GM10266 (cell line): ENCODE data around the gene MCF2L.
"Not testable (repeated sequence)": the region's sequence is repeated elsewhere in the genome, so short reads cannot be mapped to it uniquely, and the experiment has no call there.

Experiments used
- DNase-seq: peaks from one replicate; pipeline ENCODE4 v3.0.0; 2012; ENCODE audit errors: extremely low spot score
- CTCF ChIP-seq: IDR thresholded peaks from 2 replicates; pipeline ENCODE4 v1.5.1; 2012; ENCODE audit warnings: mild to moderate bottlenecking, low read depth; ENCODE audit not compliant: control insufficient read depth, insufficient read depth; ENCODE audit errors: missing control alignments

Gene MCF2L

DNA sequence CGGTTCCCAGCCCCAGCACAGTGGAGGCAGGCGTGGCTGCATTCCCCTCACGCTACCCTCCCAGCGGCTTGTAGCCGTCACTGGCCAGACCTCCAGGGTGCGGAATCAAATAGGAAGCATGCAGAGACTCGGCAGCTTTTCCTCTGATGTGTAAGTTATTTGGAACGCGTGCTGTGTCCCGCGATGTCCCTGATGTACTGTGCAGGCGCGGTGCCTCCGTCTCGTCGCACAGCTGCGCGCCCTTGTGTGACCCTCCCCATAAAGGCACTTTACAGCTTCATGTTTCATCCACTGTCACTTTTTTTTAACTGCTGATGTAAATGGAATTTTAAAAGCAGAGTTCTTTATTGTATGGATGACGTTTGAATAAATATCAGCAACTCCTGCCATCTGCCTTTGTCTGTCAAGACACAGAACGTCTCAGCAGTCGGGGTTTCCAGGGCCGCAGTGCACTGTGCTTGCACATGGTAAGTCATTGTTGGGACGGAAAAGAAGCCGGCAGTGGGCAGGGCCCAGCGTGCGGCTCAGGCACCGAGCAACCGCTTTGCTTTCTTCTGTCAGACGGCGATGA, 129.2 kb downstream of the MCF2L start:
- no peak for DNase-seq
- TF ChIP-seq CTCF: no peak

DNA sequence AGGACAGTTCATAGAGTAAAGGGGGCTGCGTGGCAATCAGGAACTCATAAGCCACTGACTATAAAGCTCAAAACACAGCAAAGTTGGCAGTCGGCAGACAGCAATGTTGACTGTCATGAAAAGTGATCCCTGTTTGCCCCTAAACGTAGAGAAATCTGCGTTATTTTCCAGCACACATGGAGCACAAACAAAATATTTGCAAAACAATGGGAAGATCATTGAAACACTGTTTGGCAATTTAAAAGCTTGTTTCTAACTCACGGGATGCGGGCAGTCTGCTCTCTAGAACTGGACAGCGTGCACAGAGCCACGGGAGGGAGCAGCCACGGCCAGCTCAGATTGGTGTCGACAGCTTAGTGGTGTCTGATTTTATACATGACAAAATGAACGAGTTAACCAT, 130.1 kb downstream of the MCF2L start:
- no peak for TF ChIP-seq CTCF
- no peak for DNase-seq

- DNase-seq: not testable (repeated sequence)
These were observed 133.3 kb downstream of the MCF2L start for GRCh38 chr13:113102302-113102701.

- no peak for DNase-seq
- no peak for TF ChIP-seq CTCF
These were observed 133.7 kb downstream of the MCF2L start for GRCh38 chr13:113102727-113103126.

DNA sequence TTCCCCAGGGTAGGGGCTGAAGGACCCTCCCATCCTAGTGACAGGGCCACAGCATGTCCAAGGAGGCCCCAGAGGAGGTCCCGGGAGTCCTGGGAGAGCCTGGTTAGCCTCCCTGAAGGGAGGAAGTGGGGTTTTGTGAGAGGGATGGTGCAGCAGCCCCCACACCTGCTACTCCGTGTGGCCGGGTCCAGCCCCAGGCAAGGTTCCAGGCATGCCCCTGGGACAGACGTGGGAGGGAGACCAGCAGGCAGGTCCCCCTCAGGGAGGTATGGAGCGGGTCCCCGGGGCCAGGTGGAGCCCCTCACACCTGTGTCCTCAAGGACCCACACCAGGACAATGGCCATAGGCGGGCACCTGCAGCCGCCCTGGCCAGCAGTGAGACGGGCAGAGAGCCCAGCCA, 134.6 kb downstream of the MCF2L start:
- TF ChIP-seq CTCF: no peak
- no peak for DNase-seq

DNA sequence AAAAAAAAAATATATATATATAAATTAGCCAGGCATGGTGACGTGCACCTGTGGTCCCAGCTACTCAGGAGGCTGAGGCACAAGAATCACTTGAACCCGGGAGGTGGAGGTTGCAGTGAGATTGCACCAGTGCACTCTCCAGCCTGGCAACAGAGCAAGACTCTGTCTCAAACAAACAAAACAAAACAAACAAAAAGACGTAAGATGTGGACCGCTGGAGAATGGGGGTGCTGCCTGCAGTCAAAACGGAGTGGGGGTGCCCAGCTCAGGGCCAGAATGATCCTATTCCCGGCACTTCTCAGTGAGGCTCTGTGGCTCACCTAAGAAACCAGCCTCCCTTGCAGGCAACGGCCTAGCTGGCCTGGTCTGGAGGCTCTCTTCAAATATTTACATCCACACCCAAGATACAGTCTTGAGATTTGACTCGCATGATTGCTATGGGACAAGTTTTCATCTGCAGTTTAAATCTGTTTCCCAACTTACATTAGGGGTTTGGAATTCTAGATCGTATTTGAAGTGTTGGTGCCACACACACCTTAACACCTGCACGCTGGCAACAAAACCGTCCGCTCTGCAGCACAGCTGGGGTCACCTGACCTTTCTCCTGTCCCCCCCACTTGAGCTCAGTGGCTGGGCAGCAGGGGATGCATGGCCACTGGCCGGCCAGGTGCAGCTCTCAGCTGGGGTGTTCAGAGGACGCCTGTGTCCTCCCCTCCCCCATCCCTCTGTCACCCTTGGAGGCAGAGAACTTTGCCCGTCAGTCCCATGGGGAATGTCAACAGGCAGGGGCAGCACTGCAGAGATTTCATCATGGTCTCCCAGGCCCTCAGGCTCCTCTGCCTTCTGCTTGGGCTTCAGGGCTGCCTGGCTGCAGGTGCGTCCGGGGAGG, 136.3 kb downstream of the MCF2L start, which contains the start of gene F7:
TSS of gene F7 (plus strand) at position 760 of the 889 bp plus-strand sequence. CDS start at position 811, 51 bp downstream.
- no peak for TF ChIP-seq CTCF
- no peak for DNase-seq

GRCh38 chr13:113105921-113106452, 137.0 kb downstream of the MCF2L start:
- no peak for TF ChIP-seq CTCF
- DNase-seq: no peak
